Measurements from ENCODE around the gene PPP6R3.

GRCh38 chr11:68445531-68446035 is 15.0 kb upstream of the PPP6R3 start:
- TF ChIP-seq ZNF274 (IDR thresholded peaks at IDR 0.05; ENCODE audit: insufficient read depth, insufficient read length), result no peak
- TF ChIP-seq CTCF (IDR thresholded peaks at IDR 0.05 in 2 of 3, conservative IDR thresholded peaks at IDR 0.05 in 1 of 3; ENCODE audit: control insufficient read depth in 2 of 3, extremely low read depth in 1 of 3, insufficient read depth in 1 of 3, low read depth in 3 of 3, low read length in 3 of 3), result no peak
- TF ChIP-seq POLR2AphosphoS5 (IDR thresholded peaks at IDR 0.05; ENCODE audit: low read length), result no peak
- no peak for TF ChIP-seq LARP7 (IDR thresholded peaks at IDR 0.05)
- no peak for TF ChIP-seq IKZF1 (conservative IDR thresholded peaks at IDR 0.05)
- no peak for TF ChIP-seq POLR2A (IDR thresholded peaks at IDR 0.05; ENCODE audit: low read depth, low read length)
- TF ChIP-seq REST (IDR thresholded peaks at IDR 0.05; ENCODE audit: low read depth, low read length), result no peak
- TF ChIP-seq MXI1 (IDR thresholded peaks at IDR 0.05; ENCODE audit: low read depth, low read length), result no peak
- TF ChIP-seq ETV6 (conservative IDR thresholded peaks at IDR 0.05 in 1 of 2, IDR thresholded peaks at IDR 0.05 in 1 of 2; ENCODE audit: borderline replicate concordance in 1 of 2, low read depth in 1 of 2), result no peak
- no peak for TF ChIP-seq CEBPB (IDR thresholded peaks at IDR 0.05; ENCODE audit: borderline replicate concordance in 1 of 2, low read depth in 2 of 2, low read length in 2 of 2)
- no peak for TF ChIP-seq ZSCAN29 (IDR thresholded peaks at IDR 0.05)
